Muscle layer of colon (tissue), 2 donors: ENCODE measurements around the gene NXNL2.

Experiments
- H3K27ac ChIP-seq: one replicate; pipeline ENCODE4 v1.7.0; 2013; ENCODE audit warnings: low read depth, mild to moderate bottlenecking, low read length, moderate library complexity
- H3K27me3 ChIP-seq, 2 donors: one replicate each; pipeline ENCODE4 v1.7.0; 2013; ENCODE audit warnings: low read length in 2 of 2, mild to moderate bottlenecking in 2 of 2; ENCODE audit not compliant: insufficient read depth in 2 of 2, control insufficient read depth in 1 of 2
- H3K36me3 ChIP-seq: one replicate; pipeline ENCODE4 v1.7.0; 2013; ENCODE audit warnings: mild to moderate bottlenecking, low read length; ENCODE audit not compliant: insufficient read depth
- H3K4me1 ChIP-seq: one replicate; pipeline ENCODE4 v1.7.0; 2013; ENCODE audit warnings: mild to moderate bottlenecking, low read length; ENCODE audit not compliant: insufficient read depth
- H3K4me3 ChIP-seq, 2 donors: one replicate each; pipeline ENCODE4 v1.7.0; 2013; ENCODE audit warnings: low read length in 2 of 2, low read depth in 1 of 2, mild to moderate bottlenecking in 1 of 2, moderate library complexity in 1 of 2
- H3K9ac ChIP-seq: one replicate; pipeline ENCODE4 v1.7.0; 2013; ENCODE audit warnings: low read length
- H3K9me3 ChIP-seq: one replicate; pipeline ENCODE4 v1.7.0; 2013; ENCODE audit warnings: mild to moderate bottlenecking, low read length
- donor health status: abdominal sarcoma.
- donor health status: Adenocarcinoma of cecum.

Gene NXNL2

DNA sequence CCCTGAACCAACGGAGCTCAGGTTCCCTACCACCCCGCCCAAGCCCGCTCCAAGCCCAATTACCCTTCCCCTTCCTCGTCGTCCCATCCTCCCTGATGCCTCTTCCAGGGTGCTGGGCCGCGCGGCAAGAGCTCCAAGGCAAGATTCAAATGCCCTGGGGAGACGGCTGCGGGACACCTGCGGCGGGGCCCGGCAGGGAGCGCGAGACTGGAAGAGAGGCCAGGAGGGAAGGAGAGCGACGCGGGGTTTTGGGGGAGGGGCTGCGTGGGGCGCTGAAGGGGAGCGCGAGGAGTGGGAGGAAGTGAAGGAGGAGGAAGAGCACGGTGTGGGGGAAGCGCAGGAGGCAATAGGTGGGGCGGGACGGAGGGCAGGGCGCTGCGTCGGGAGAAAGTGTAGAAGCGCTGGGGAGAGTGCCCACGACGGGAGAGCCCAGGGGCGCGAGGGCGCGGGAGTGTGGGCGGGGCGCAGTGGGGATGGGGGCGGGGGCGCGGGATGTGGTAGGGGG is 975 bp upstream of the NXNL2 start:
- Histone ChIP-seq H3K4me3 (peak overlapping the region; percentile 34 to 38), H3K9me3 (no peaks in the 10 kb centered on the region), H3K36me3 (no peaks in the 10 kb centered on the region), H3K4me1 (peaks cover 9% of the 10 kb centered on the region), H3K9ac (no peak overlapping the region), H3K27me3 (peaks cover 0 to 10% of the 10 kb centered on the region in 2 donors), H3K27ac (peak overlapping the region; percentile 61)

DNA sequence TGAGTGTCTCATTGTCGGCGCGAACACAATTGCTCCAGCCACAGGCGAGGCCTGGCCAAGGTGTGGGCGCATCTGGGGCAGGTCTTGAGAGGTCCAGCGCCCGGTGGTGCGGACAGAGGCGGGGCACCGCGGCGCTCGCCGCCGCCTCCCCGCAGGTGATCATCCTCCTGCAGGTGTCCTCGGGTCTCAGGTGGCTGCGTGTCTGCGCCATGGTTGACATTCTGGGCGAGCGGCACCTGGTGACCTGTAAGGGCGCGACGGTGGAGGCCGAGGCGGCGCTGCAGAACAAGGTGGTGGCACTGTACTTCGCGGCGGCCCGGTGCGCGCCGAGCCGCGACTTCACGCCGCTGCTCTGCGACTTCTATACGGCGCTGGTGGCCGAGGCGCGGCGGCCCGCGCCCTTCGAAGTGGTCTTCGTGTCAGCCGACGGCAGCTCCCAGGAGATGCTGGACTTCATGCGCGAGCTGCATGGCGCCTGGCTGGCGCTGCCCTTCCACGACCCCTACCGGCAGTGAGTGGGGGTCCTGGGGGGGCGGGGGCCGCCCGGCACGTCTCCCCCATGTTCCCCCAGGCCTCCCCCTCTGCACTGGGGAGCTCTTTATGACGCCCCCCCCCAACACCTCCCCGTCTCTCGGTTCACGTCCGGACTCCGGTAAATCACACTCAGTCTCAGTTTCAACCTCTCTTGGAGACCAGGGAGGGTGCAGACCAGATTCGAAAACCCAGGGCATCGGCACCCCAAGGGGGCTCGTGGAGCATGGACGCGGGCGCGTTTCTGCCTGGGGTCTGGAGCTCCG is 446 bp downstream of the NXNL2 start:
- Histone ChIP-seq H3K27me3 (peaks cover 0 to 10% of the 10 kb centered on the region in 2 donors), H3K4me1 (peaks cover 9% of the 10 kb centered on the region), H3K27ac (no peak overlapping the region), H3K36me3 (no peaks in the 10 kb centered on the region), H3K9me3 (no peaks in the 10 kb centered on the region), H3K9ac (no peak overlapping the region), H3K4me3 (peak overlapping the region; percentile 45 to 71)

DNA sequence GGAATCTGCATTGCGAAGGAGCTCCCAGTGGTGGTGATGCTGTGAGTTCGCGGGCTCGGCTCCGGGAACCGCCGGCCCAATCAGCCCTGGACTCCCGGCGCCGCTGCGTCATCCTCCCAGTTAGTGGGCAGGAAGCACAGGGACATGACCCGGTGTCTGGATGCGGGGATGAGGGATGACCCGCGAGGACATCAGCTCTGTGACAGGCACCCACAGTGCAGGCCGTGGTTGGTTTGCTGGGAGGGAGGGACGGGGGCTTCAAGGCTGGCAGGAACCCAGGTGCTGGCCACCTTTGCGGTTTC is 996 bp downstream of the NXNL2 start:
- Histone ChIP-seq H3K27ac (no peak overlapping the region), H3K9me3 (no peaks in the 10 kb centered on the region), H3K27me3 (peaks cover 0 to 10% of the 10 kb centered on the region in 2 donors)

DNA sequence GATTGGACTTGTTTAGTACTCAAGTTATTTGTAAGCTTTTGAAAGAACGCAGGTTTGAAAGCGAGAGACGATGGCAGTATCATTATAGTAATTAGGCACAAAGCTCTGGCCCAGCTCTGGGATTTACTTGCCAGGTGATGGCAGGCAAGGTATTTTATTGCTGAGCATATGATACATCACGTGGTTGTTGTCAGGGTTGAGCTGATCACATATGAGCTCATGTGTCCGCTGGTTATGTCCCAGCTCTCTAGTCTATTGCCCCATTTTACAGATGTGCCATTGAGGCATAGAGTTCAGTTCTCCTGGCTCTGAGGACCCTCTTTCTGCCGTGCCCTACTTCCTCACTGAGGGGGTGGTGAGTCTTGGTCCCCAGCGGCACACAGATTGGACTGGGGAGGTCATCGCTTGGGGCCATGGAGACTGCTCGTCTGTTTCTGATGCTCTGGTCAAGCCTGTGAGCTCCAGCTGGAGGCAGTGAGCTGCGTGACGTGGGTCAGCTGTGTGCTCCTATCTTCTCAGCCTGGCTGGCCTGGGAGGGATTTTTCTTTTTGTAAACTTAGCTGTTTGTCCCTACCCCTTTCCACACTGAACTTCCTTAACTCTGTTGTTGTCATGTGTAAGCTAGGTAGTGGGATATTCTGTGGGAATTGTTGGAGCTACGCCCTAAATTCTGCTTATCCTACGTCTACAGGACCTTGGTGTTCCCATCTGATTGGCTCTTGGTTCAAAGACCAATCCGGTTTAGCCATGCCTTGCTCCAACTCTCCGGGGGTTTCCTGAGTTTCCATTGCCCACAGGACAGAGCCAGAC is 2.2 kb downstream of the NXNL2 start:
- Histone ChIP-seq H3K27me3 (peaks cover 0 to 10% of the 10 kb centered on the region in 2 donors), H3K36me3 (no peaks in the 10 kb centered on the region), H3K27ac (no peak overlapping the region)

More for the DNA sequence above, 996 bp downstream of the NXNL2 start:
- Histone ChIP-seq H3K4me1 (peaks cover 9% of the 10 kb centered on the region), H3K4me3 (no peak overlapping the region), H3K9ac (no peak overlapping the region), H3K36me3 (no peaks in the 10 kb centered on the region)

DNA sequence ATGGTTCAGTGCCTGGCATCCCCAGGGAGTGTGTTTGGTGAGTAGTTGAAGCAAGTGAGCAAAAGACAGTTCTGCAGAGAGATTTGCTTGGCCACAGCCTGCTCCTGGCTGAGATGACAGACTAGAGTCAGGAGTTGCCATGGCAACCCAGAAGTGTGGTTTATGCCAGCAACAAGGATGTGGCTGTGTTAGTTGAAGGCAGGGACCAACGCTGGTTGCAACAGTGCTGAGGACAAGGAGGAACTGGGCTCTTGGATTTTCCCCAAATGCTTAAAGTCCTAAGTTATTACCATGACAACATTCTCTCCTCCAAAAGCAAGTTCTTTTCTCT is 2.7 kb downstream of the NXNL2 start:
- Histone ChIP-seq H3K27ac (no peak overlapping the region), H3K36me3 (no peaks in the 10 kb centered on the region), H3K27me3 (peaks cover 0 to 10% of the 10 kb centered on the region in 2 donors), H3K9ac (no peak overlapping the region), H3K4me1 (peaks cover 9% of the 10 kb centered on the region), H3K4me3 (no peak overlapping the region), H3K9me3 (no peaks in the 10 kb centered on the region)

More for the DNA sequence above, 2.2 kb downstream of the NXNL2 start:
- Histone ChIP-seq H3K9me3 (no peaks in the 10 kb centered on the region), H3K9ac (no peak overlapping the region), H3K4me1 (peaks cover 9% of the 10 kb centered on the region), H3K4me3 (no peak overlapping the region)

DNA sequence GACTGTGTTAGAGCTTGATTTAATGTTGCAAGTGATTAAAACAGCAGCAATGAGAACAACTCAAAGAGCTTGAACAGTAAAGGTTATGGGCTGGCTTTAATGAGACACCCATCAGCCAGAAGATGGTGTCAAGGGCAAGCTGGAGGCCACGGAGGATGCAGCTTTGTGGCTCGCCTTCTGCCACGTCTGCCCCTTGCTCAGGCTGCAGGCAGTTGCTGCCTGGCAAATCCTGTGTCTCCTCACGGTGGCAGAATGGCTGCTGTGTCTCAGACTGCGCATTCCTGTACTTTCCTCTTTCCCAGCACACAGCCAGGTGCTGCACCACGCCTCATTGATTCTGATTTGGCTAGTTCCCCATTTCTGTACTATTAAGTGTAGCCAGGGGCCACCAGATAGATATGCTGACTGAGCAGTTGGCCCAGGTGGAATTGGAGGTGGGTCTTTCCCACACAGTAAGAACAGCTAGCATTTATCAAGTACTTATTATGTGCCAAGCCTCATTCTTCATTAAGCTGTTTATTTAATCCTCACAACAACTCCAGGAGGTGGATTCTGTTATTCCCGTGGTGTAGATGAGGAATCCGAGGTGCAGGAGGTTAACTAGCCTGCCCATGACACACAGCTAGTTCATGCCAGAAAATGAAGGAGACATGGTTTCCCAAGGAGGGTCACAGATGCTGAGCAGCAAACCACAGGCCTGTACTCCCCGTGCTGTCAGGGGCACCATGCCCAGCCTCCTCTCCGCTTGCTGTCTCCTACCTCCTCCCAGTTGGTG is 3.5 kb downstream of the NXNL2 start:
- H3K9ac ChIP-seq = no peak overlapping the region
- H3K27ac ChIP-seq = no peak overlapping the region

DNA sequence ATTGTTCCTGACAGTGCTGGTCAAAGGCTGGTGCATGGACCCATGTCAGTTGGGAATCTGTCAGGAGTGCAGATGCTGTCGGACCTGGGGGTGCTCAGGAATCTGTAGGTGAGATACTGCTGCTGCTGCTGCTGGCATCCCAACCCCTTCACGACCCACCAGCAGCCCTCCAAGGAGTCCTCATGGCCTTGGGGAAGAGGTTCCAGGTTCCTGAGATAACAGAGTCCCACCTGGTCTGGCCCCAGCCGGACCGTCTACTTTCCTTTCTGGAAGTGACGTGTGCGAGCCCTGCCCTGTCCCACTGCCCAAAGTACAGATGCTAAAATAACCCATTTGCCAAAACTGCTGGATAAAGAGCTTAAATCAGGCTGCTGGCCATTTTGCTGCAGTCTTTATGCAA is 4.3 kb downstream of the NXNL2 start:
- Histone ChIP-seq H3K36me3 (no peaks in the 10 kb centered on the region), H3K27me3 (peaks cover 0 to 10% of the 10 kb centered on the region in 2 donors), H3K4me1 (peaks cover 9% of the 10 kb centered on the region), H3K4me3 (no peak overlapping the region), H3K27ac (no peak overlapping the region), H3K9ac (no peak overlapping the region), H3K9me3 (no peaks in the 10 kb centered on the region)

More for the DNA sequence above, 3.5 kb downstream of the NXNL2 start:
- Histone ChIP-seq H3K4me3 (no peak overlapping the region), H3K9me3 (no peaks in the 10 kb centered on the region), H3K4me1 (peaks cover 9% of the 10 kb centered on the region), H3K36me3 (no peaks in the 10 kb centered on the region), H3K27me3 (peaks cover 0 to 10% of the 10 kb centered on the region in 2 donors)

DNA sequence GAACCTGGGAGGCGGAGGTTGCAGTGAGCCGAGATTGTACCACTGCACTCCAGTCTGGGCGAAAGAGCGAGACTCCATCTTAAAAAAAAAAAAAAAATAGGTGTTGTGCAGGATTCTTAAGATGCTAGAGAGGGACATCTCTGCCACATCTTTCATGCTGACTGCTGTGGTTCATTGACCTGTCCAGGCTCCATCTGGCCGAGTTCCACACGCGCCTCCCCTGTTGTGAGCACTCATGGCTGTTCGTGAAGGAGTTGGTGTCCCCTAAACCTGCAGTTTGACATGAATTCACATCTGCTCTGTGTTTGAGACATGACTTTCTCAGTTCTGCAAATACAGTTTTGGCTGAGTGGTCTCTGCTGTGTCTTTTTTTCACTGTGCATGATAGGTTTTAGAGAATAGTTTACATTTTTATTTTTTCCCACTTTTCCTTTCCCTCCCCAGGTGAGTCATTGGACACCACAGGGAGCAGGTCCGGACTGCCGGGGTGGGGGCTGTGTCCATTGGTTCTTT is 5.3 kb downstream of the NXNL2 start:
- no peaks in the 10 kb centered on the region for H3K9me3 ChIP-seq
- no peak overlapping the region for H3K27ac ChIP-seq
- H3K4me1 ChIP-seq = peaks cover 5% of the 10 kb centered on the region
- no peaks in the 10 kb centered on the region for H3K36me3 ChIP-seq
- H3K9ac ChIP-seq = no peak overlapping the region
- no peak overlapping the region for H3K4me3 ChIP-seq
- H3K27me3 ChIP-seq = peaks cover 0 to 7% of the 10 kb centered on the region in 2 donors

DNA sequence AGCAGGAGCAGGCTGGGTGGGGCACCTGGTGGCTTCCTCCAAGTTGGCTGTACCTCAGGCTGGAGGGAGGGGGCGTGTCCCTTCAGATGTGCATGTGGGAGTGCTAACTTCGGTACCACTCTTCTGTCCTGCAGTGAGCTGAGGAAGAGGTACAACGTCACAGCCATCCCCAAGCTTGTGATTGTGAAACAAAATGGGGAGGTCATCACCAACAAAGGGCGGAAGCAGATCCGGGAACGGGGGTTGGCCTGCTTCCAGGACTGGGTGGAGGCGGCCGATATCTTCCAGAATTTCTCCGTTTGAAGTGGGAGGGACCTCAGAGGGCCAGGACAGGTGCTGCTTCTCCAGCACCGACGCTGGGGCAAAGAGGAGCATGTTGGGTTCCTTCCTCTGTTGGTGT is 9.3 kb downstream of the NXNL2 start:
- Histone ChIP-seq H3K36me3 (no peaks in the 10 kb centered on the region), H3K27ac (no peak overlapping the region), H3K9me3 (no peaks in the 10 kb centered on the region), H3K9ac (no peak overlapping the region), H3K4me3 (no peak overlapping the region), H3K4me1 (no peaks in the 10 kb centered on the region), H3K27me3 (no peaks in the 10 kb centered on the region)

DNA sequence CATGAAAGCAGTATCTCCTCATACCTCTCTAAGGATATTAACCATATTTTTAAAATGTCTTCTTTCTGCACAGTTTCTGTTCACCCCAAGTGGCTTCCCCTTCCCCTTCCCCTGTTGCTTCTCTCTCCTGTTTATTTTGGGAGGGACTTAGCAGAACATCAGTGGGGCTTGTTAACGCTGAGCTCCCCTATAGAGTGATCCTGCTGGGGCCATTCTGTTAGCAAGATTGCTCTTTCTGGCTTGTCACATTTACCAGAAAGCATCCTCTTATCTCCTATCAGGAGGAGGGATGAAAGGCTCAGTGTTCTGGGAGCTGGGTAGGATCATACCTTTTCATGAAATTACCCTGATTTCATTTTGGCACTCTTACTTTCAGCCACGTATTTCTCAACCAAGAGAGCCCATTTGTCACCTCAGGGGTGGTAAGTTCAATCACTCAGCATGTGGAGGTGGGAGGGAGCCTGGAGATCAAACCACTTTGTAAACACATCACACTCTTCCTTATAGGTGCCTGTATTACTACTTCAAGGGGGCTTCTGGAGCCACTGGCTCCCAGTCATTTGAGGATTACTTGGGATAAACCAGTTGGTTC is 16.7 kb downstream of the NXNL2 start:
- peaks cover 13% of the 10 kb centered on the region for H3K4me1 ChIP-seq
- no peak overlapping the region for H3K9ac ChIP-seq
- H3K9me3 ChIP-seq = no peaks in the 10 kb centered on the region
- H3K36me3 ChIP-seq = no peaks in the 10 kb centered on the region
- no peak overlapping the region for H3K4me3 ChIP-seq
- H3K27ac ChIP-seq = no peak overlapping the region
- no peaks in the 10 kb centered on the region for H3K27me3 ChIP-seq

DNA sequence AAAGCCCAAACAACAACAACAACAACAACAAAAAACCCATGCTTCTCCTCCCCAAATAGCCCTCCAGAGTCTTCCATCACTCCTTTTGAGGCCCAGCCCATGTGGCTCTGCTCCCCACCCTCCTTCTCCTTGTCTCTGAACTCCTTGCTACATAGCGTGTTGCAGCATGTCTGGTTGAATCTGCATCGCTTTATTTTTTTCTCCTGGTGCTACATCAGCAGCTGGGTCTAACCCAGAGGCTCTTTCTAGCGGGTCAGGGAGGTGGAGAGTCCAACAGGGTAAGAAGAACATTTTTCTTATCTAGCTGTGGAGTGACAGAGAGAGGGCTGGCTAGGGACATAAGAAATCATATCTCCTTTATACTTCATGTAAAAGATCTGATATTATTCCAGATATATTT is 18.4 kb downstream of the NXNL2 start:
- H3K27me3 ChIP-seq = no peaks in the 10 kb centered on the region
- peaks cover 13% of the 10 kb centered on the region for H3K4me1 ChIP-seq
- H3K36me3 ChIP-seq = no peaks in the 10 kb centered on the region
- H3K9me3 ChIP-seq = no peaks in the 10 kb centered on the region
- H3K9ac ChIP-seq = no peak overlapping the region
- H3K4me3 ChIP-seq = no peak overlapping the region
- no peak overlapping the region for H3K27ac ChIP-seq
